SK-N-SH treated with all-trans-retinoic acid at 6 μM for 48 hours (cell line): ENCODE measurements around the gene COL25A1.

Source experiments
- ATAC-seq: fragments of 200-7000 bp; cut with Tn5 transposase; 3 replicates; pipeline ENCODE4 v1.9.1; 2020; ENCODE audit warnings: mild to moderate bottlenecking, moderate library complexity
- BACH2 ChIP-seq: fragments of 250-450 bp; sonication (Bioruptor Pico); IDR thresholded peaks from 2 replicates; pipeline ENCODE4 v1.9.0; 2021; ENCODE audit warnings: mild to moderate bottlenecking, borderline replicate concordance
- CREB5 ChIP-seq: fragments of 250-450 bp; sonication (Bioruptor Pico); IDR thresholded peaks from 2 replicates; pipeline ENCODE4 v1.5.1; 2020; ENCODE audit warnings: low read depth, mild to moderate bottlenecking, moderate library complexity
- CSRNP3 ChIP-seq: fragments of 250-450 bp; sonication (Bioruptor Pico); IDR thresholded peaks from 2 replicates; pipeline ENCODE4 v1.5.1; 2021; ENCODE audit warnings: mild to moderate bottlenecking, moderate library complexity
- ESRRG ChIP-seq: fragments of 250-450 bp; sonication (Bioruptor Pico); IDR thresholded peaks from 2 replicates; pipeline ENCODE4 v1.6.1; 2021; ENCODE audit warnings: mild to moderate bottlenecking
- GLIS3 ChIP-seq: fragments of 250-450 bp; sonication (Bioruptor Pico); IDR thresholded peaks from 2 replicates; pipeline ENCODE4 v1.5.0; 2020; ENCODE audit warnings: mild to moderate bottlenecking, moderate library complexity
- ISL1 ChIP-seq: fragments of 250-450 bp; sonication (Bioruptor Pico); IDR thresholded peaks from 2 replicates; pipeline ENCODE4 v2.1.2; 2022; ENCODE audit warnings: mild to moderate bottlenecking, moderate library complexity
- OSR1 ChIP-seq: fragments of 250-450 bp; sonication (Bioruptor Pico); IDR thresholded peaks from 2 replicates; pipeline ENCODE4 v1.8.0; 2022; ENCODE audit warnings: moderate library complexity, mild to moderate bottlenecking, inconsistent platforms
- POU6F1 ChIP-seq: fragments of 250-450 bp; sonication (Bioruptor Pico); IDR thresholded peaks from 2 replicates; pipeline ENCODE4 v1.8.0; 2021; ENCODE audit warnings: low read depth, mild to moderate bottlenecking, moderate library complexity, borderline replicate concordance
- PPARA ChIP-seq: fragments of 250-450 bp; sonication (Bioruptor Pico); IDR thresholded peaks from 2 replicates; pipeline ENCODE4 v1.5.0; 2020; ENCODE audit warnings: mild to moderate bottlenecking, borderline replicate concordance
- RARB ChIP-seq: fragments of 250-450 bp; sonication (Bioruptor Pico); IDR thresholded peaks from 2 replicates; pipeline ENCODE4 v1.8.0; 2021; ENCODE audit warnings: mild to moderate bottlenecking, moderate library complexity
- SNAI2 ChIP-seq: fragments of 250-450 bp; sonication (Bioruptor Pico); IDR thresholded peaks from 2 replicates; pipeline ENCODE4 v1.5.0; 2020; ENCODE audit warnings: mild to moderate bottlenecking, moderate library complexity
- TCF4 ChIP-seq: fragments of 250-450 bp; sonication (Bioruptor Pico); IDR thresholded peaks from 2 replicates; pipeline ENCODE4 v1.8.0; 2021; ENCODE audit warnings: mild to moderate bottlenecking, moderate library complexity, borderline replicate concordance
- TOX ChIP-seq: fragments of 250-450 bp; sonication (Bioruptor Pico); IDR thresholded peaks from 2 replicates; pipeline ENCODE4 v1.8.0; 2021; ENCODE audit warnings: mild to moderate bottlenecking, moderate library complexity, borderline replicate concordance
- TSHZ2 ChIP-seq: fragments of 250-450 bp; sonication (Bioruptor Pico); IDR thresholded peaks from 2 replicates; pipeline ENCODE4 v1.5.0; 2020; ENCODE audit warnings: mild to moderate bottlenecking, moderate library complexity
- ZC3H10 ChIP-seq: fragments of 250-450 bp; sonication (Bioruptor Pico); IDR thresholded peaks from 2 replicates; pipeline ENCODE4 v1.5.1; 2021; ENCODE audit warnings: mild to moderate bottlenecking, moderate library complexity
- ZFP3 ChIP-seq: fragments of 250-450 bp; sonication (Bioruptor Pico); IDR thresholded peaks from 2 replicates; pipeline ENCODE4 v1.5.0; 2020; ENCODE audit warnings: mild to moderate bottlenecking, moderate library complexity
- ZFP30 ChIP-seq: fragments of 450-650 bp; formaldehyde crosslinking; IDR thresholded peaks from 2 replicates; pipeline ENCODE4 v1.5.0; 2022; ENCODE audit warnings: mild to moderate bottlenecking, moderate library complexity
- ZNF565 ChIP-seq: fragments of 450-650 bp; formaldehyde crosslinking; conservative IDR thresholded peaks from 2 replicates; pipeline ENCODE4 v1.5.0; 2020; ENCODE audit warnings: low read depth, mild to moderate bottlenecking, moderate library complexity
- ZNF70 ChIP-seq: fragments of 450-650 bp; formaldehyde crosslinking; IDR thresholded peaks from 2 replicates; pipeline ENCODE4 v1.5.0; 2020; ENCODE audit warnings: mild to moderate bottlenecking, moderate library complexity
- TF ChIP-seq, protein P1 (sequence below): fragments of 250-450 bp; sonication (Bioruptor Pico); IDR thresholded peaks from 2 replicates; pipeline ENCODE4 v1.8.0; 2020; ENCODE audit warnings: mild to moderate bottlenecking, moderate library complexity, borderline replicate concordance

COL25A1 gene

DNA sequence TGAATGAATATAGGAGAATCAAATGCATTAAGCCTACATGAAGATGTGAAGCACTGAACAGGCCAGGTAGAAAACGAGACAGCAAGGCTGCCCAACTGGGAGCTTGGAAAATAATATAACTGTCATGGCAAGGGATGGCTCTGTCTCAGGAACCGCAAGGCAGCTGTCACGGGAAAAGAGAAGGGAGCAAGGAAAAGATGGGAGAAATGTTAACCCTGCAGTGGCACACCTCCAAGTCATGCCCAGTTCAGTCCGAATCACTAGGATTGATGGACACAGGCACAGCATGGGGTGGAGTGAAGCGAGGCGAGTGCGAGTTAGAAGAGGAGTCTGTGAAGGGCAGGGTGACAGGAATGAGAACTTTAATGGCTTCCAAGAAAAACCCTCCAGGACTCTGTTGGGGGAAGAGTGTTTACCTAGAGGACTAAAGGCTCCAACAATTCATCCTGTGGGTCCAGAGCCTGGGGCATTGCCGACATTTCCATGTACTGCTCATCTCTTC is 395.5 kb downstream of the COL25A1 start:
- ATAC-seq, result no peak
- TF ChIP-seq ISL1 (CRISPR knock-in tag), result no peak
- no peak for TF ChIP-seq PPARA
- TF ChIP-seq ZC3H10, result no peak
- TF ChIP-seq BACH2 (CRISPR knock-in tag), result no peak
- TF ChIP-seq POU6F1, result no peak
- TF ChIP-seq CREB5 (CRISPR knock-in tag), result no peak
- TF ChIP-seq, protein P1, sequence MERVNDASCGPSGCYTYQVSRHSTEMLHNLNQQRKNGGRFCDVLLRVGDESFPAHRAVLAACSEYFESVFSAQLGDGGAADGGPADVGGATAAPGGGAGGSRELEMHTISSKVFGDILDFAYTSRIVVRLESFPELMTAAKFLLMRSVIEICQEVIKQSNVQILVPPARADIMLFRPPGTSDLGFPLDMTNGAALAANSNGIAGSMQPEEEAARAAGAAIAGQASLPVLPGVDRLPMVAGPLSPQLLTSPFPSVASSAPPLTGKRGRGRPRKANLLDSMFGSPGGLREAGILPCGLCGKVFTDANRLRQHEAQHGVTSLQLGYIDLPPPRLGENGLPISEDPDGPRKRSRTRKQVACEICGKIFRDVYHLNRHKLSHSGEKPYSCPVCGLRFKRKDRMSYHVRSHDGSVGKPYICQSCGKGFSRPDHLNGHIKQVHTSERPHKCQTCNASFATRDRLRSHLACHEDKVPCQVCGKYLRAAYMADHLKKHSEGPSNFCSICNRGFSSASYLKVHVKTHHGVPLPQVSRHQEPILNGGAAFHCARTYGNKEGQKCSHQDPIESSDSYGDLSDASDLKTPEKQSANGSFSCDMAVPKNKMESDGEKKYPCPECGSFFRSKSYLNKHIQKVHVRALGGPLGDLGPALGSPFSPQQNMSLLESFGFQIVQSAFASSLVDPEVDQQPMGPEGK (CRISPR knock-in tag), result no peak
- TF ChIP-seq TSHZ2 (CRISPR knock-in tag), result no peak
- no peak for TF ChIP-seq ZNF70 (CRISPR knock-in tag)
- no peak for TF ChIP-seq RARB (CRISPR knock-in tag)
- TF ChIP-seq ESRRG (CRISPR knock-in tag), result no peak

DNA sequence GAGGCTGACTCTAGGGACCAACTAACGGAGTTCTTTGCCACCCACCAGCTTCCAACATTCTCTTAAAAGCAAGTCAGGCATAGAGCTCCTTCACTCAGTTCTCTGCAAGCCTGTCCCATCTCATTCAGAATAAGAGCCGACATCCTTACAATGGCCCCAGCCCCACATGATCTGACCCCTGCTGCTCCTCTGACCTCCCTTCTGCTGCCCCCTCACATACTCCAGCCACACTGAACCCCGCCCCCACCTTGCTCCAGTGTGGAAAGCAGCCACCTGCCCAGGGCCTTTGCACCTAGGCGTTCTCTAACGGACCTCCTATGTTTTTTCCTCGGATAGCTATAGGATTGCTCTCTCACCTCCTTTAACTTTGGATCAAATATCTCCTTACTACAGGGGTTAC is 396.5 kb downstream of the COL25A1 start:
- ATAC-seq, result no peak
- TF ChIP-seq ZFP3 (CRISPR knock-in tag), result no peak
- TF ChIP-seq TOX (CRISPR knock-in tag), result no peak
- TF ChIP-seq ZNF565 (CRISPR knock-in tag), result no peak
- TF ChIP-seq ZC3H10, result no peak
- TF ChIP-seq ESRRG (CRISPR knock-in tag), result no peak
- no peak for TF ChIP-seq ZFP30 (CRISPR knock-in tag)
- TF ChIP-seq BACH2 (CRISPR knock-in tag), result no peak
- no peak for TF ChIP-seq PPARA
- TF ChIP-seq ISL1 (CRISPR knock-in tag), result no peak
- no peak for TF ChIP-seq CREB5 (CRISPR knock-in tag)
- TF ChIP-seq SNAI2, result no peak
- TF ChIP-seq, protein P1 (CRISPR knock-in tag), result no peak
- no peak for TF ChIP-seq OSR1 (CRISPR knock-in tag)

GRCh38 chr4:108903464-108904221 is 398.8 kb downstream of the COL25A1 start:
- ATAC-seq, result no peak
- TF ChIP-seq ZNF70 (CRISPR knock-in tag), result no peak
- no peak for TF ChIP-seq ZC3H10
- no peak for TF ChIP-seq ISL1 (CRISPR knock-in tag)
- TF ChIP-seq CREB5 (CRISPR knock-in tag), result no peak
- TF ChIP-seq CSRNP3 (CRISPR knock-in tag), result no peak
- no peak for TF ChIP-seq SNAI2
- TF ChIP-seq, protein P1 (CRISPR knock-in tag), result no peak
- no peak for TF ChIP-seq RARB (CRISPR knock-in tag)
- TF ChIP-seq TCF4 (CRISPR knock-in tag), result no peak
- TF ChIP-seq GLIS3 (CRISPR knock-in tag), result no peak
- TF ChIP-seq ZNF565 (CRISPR knock-in tag), result no peak
